WTC11 (cell line): ENCODE data around the gene TMEM63B. TPM values are rescaled to one million over a fixed set of nuclear protein-coding genes. Genes with fewer than 3 reads are reported as not detected.
"Not testable (repeated sequence)": the region's sequence is repeated elsewhere in the genome, so short reads cannot be mapped to it uniquely, and the experiment has no call there.

Experiments
- ATAC-seq: fragments of 200-7000 bp; cut with Tn5 transposase; 2 replicates; pipeline ENCODE4 v1.10.0; 2021; ENCODE audit warnings: mild to moderate bottlenecking, moderate library complexity
- CTCF ChIA-PET: fragments of 300-600 bp; sonication (Branson Sonifier 250); formaldehyde crosslinking; loops from one replicate; lab custom pipeline; 2021; ENCODE audit warnings: antibody characterized with exemption; lab: Charles Lee
- POLR2A ChIA-PET: fragments of 350-600 bp; sonication (Branson Sonifier 250); formaldehyde crosslinking; loops from one replicate; lab custom pipeline; 2021; ENCODE audit warnings: antibody characterized with exemption; lab: Charles Lee
- DNase-seq: peaks from one replicate; pipeline ENCODE4 v3.0.0; 2021; ENCODE audit warnings: low spot score
- H3K27ac Mint-ChIP-seq: 2 replicates; pipeline ENCODE4 v1.8.0; 2021; ENCODE audit warnings: mixed read lengths
- H3K27me3 Mint-ChIP-seq: 2 replicates; pipeline ENCODE4 v1.8.0; 2021; ENCODE audit warnings: low read depth, mild to moderate bottlenecking, moderate library complexity, mixed read lengths
- H3K36me3 Mint-ChIP-seq: 2 replicates; pipeline ENCODE4 v1.8.0; 2021; ENCODE audit warnings: mixed read lengths
- H3K4me1 Mint-ChIP-seq: 2 replicates; pipeline ENCODE4 v1.8.0; 2022; ENCODE audit warnings: mixed read lengths
- H3K4me3 Mint-ChIP-seq: 2 replicates; pipeline ENCODE4 v1.8.0; 2021; ENCODE audit warnings: mild to moderate bottlenecking, moderate library complexity, mixed read lengths
- H3K9me3 Mint-ChIP-seq: 2 replicates; pipeline ENCODE4 v1.8.0; 2021; ENCODE audit warnings: mixed read lengths
- ATF1 ChIP-seq: sonication (generic); formaldehyde crosslinking; IDR thresholded peaks from 2 replicates; pipeline ENCODE4 v1.8.1; 2023; ENCODE audit warnings: mild to moderate bottlenecking, moderate library complexity, missing genetic modification reagents
- CREM ChIP-seq: sonication (generic); formaldehyde crosslinking; IDR thresholded peaks from 2 replicates; pipeline ENCODE4 v1.8.1; 2022; ENCODE audit warnings: mild to moderate bottlenecking, missing genetic modification reagents, moderate library complexity
- ESRRA ChIP-seq: sonication (generic); formaldehyde crosslinking; IDR thresholded peaks from 2 replicates; pipeline ENCODE4 v1.8.1; 2022; ENCODE audit warnings: mild to moderate bottlenecking, missing genetic modification reagents, borderline replicate concordance
- ETV6 ChIP-seq: sonication (generic); formaldehyde crosslinking; IDR thresholded peaks from 2 replicates; pipeline ENCODE4 v1.8.1; 2022; ENCODE audit warnings: mild to moderate bottlenecking, missing genetic modification reagents
- GRHL2 ChIP-seq: fragments of 250-450 bp; sonication (Bioruptor Pico); IDR thresholded peaks from 2 replicates; pipeline ENCODE4 v1.8.0; 2022; ENCODE audit warnings: mild to moderate bottlenecking, moderate library complexity; ENCODE audit not compliant: insufficient replicate concordance, severe bottlenecking
- JAZF1 ChIP-seq: fragments of 250-450 bp; sonication (Bioruptor Pico); IDR thresholded peaks from 2 replicates; pipeline ENCODE4 v1.9.0; 2021; ENCODE audit warnings: moderate library complexity, mild to moderate bottlenecking, inconsistent platforms
- NFE2L1 ChIP-seq: sonication (generic); formaldehyde crosslinking; IDR thresholded peaks from 2 replicates; pipeline ENCODE4 v1.8.1; 2023; ENCODE audit warnings: missing genetic modification reagents
- RORB ChIP-seq: fragments of 250-450 bp; sonication (Bioruptor Pico); IDR thresholded peaks from 2 replicates; pipeline ENCODE4 v1.9.0; 2021; ENCODE audit warnings: mild to moderate bottlenecking
- SP1 ChIP-seq: sonication (generic); formaldehyde crosslinking; conservative IDR thresholded peaks from 2 replicates; pipeline ENCODE4 v1.8.1; 2022; ENCODE audit warnings: missing genetic modification reagents
- TEAD1 ChIP-seq: sonication (generic); formaldehyde crosslinking; IDR thresholded peaks from 2 replicates; pipeline ENCODE4 v1.8.0; 2022; ENCODE audit warnings: mild to moderate bottlenecking, missing genetic modification reagents
- ZNF232 ChIP-seq: sonication (generic); formaldehyde crosslinking; IDR thresholded peaks from 2 replicates; pipeline ENCODE4 v1.8.0; 2022; ENCODE audit warnings: mild to moderate bottlenecking, missing genetic modification reagents
- ZNF423 ChIP-seq: fragments of 250-450 bp; sonication (Bioruptor Pico); IDR thresholded peaks from 2 replicates; pipeline ENCODE4 v2.1.2; 2022; ENCODE audit warnings: mild to moderate bottlenecking, moderate library complexity
- total RNA-seq: library from RNA; stranded (reverse); gene quantifications from 3 replicates; pipeline ENCODE4 v1.2.3, GENCODE V29; 2021
- TF ChIP-seq, protein P1 (sequence below): sonication (generic); formaldehyde crosslinking; IDR thresholded peaks from 2 replicates; pipeline ENCODE4 v1.8.1; 2022; ENCODE audit warnings: missing genetic modification reagents, borderline replicate concordance
- TF ChIP-seq, protein P2 (sequence below): sonication (generic); formaldehyde crosslinking; IDR thresholded peaks from 2 replicates; pipeline ENCODE4 v1.8.1; 2023; ENCODE audit warnings: mild to moderate bottlenecking, missing genetic modification reagents, moderate library complexity
- TF ChIP-seq, protein P3 (sequence below): sonication (generic); formaldehyde crosslinking; IDR thresholded peaks from 2 replicates; pipeline ENCODE4 v1.8.1; 2023; ENCODE audit warnings: mild to moderate bottlenecking, missing genetic modification reagents
- TF ChIP-seq, protein P4 (sequence below): sonication (generic); formaldehyde crosslinking; IDR thresholded peaks from 2 replicates; pipeline ENCODE4 v1.8.0; 2023; ENCODE audit warnings: missing genetic modification reagents
- TF ChIP-seq, protein P5 (sequence below): fragments of 250-450 bp; sonication (Bioruptor Pico); IDR thresholded peaks from 2 replicates; pipeline ENCODE4 v1.9.0; 2021; ENCODE audit warnings: mild to moderate bottlenecking
- TF ChIP-seq, protein P6 (sequence below): fragments of 250-450 bp; sonication (Bioruptor Pico); conservative IDR thresholded peaks from 2 replicates; pipeline ENCODE4 v1.9.0; 2021; ENCODE audit warnings: mild to moderate bottlenecking
- TF ChIP-seq, protein P7 (sequence below): sonication (generic); formaldehyde crosslinking; IDR thresholded peaks from 2 replicates; pipeline ENCODE4 v1.8.1; 2023; ENCODE audit warnings: mild to moderate bottlenecking, missing genetic modification reagents
- TF ChIP-seq, protein P8 (sequence below): sonication (generic); formaldehyde crosslinking; IDR thresholded peaks from 2 replicates; pipeline ENCODE4 v1.8.0; 2022; ENCODE audit warnings: mild to moderate bottlenecking, missing genetic modification reagents
- TF ChIP-seq, protein P9 (sequence below): sonication (generic); formaldehyde crosslinking; conservative IDR thresholded peaks from 2 replicates; pipeline ENCODE4 v1.8.1; 2022; ENCODE audit warnings: mild to moderate bottlenecking, missing genetic modification reagents

TMEM63B gene
- total RNA-seq, 1 experiment from 2014 or later: 72.8 TPM

DNA sequence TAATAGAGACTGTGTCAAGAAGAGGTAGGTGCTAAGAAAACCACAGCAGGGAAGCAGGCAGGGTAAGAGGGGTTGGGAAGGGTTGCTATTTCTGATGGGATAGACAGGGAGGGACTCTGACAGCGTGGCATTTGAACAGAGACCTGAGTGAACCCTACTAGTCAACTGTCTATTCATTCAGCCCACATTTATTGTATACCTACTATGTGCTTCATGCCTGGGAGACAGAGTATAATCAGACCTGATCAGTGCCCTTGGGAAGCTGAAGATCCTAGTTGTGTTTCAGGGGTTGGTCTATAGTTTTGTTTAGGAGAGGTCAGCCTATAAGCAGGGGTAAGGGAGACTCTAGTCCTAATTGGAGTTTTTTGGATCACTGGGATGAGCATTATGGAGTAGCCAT is 16.4 kb downstream of the TMEM63B start (continued):
- TF ChIP-seq, protein P1, sequence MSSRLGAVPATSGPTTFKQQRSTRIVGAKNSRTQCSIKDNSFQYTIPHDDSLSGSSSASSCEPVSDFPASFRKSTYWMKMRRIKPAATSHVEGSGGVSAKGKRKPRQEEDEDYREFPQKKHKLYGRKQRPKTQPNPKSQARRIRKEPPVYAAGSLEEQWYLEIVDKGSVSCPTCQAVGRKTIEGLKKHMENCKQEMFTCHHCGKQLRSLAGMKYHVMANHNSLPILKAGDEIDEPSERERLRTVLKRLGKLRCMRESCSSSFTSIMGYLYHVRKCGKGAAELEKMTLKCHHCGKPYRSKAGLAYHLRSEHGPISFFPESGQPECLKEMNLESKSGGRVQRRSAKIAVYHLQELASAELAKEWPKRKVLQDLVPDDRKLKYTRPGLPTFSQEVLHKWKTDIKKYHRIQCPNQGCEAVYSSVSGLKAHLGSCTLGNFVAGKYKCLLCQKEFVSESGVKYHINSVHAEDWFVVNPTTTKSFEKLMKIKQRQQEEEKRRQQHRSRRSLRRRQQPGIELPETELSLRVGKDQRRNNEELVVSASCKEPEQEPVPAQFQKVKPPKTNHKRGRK (CRISPR knock-in tag): no peak
- no peak for TF ChIP-seq ETV6 (CRISPR knock-in tag)
- TF ChIP-seq, protein P2, sequence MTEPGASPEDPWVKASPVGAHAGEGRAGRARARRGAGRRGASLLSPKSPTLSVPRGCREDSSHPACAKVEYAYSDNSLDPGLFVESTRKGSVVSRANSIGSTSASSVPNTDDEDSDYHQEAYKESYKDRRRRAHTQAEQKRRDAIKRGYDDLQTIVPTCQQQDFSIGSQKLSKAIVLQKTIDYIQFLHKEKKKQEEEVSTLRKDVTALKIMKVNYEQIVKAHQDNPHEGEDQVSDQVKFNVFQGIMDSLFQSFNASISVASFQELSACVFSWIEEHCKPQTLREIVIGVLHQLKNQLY (CRISPR knock-in tag): no peak
- no peak for TF ChIP-seq NFE2L1
- no peak for TF ChIP-seq ZNF232 (CRISPR knock-in tag)
- TF ChIP-seq, protein P3, sequence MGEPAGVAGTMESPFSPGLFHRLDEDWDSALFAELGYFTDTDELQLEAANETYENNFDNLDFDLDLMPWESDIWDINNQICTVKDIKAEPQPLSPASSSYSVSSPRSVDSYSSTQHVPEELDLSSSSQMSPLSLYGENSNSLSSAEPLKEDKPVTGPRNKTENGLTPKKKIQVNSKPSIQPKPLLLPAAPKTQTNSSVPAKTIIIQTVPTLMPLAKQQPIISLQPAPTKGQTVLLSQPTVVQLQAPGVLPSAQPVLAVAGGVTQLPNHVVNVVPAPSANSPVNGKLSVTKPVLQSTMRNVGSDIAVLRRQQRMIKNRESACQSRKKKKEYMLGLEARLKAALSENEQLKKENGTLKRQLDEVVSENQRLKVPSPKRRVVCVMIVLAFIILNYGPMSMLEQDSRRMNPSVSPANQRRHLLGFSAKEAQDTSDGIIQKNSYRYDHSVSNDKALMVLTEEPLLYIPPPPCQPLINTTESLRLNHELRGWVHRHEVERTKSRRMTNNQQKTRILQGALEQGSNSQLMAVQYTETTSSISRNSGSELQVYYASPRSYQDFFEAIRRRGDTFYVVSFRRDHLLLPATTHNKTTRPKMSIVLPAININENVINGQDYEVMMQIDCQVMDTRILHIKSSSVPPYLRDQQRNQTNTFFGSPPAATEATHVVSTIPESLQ (CRISPR knock-in tag): no peak
- TF ChIP-seq SP1: no peak
- TF ChIP-seq, protein P4, sequence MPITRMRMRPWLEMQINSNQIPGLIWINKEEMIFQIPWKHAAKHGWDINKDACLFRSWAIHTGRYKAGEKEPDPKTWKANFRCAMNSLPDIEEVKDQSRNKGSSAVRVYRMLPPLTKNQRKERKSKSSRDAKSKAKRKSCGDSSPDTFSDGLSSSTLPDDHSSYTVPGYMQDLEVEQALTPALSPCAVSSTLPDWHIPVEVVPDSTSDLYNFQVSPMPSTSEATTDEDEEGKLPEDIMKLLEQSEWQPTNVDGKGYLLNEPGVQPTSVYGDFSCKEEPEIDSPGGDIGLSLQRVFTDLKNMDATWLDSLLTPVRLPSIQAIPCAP (CRISPR knock-in tag): no peak
- no peak for TF ChIP-seq RORB (CRISPR knock-in tag)
- no peak for TF ChIP-seq CREM (CRISPR knock-in tag)
- TF ChIP-seq, protein P5, sequence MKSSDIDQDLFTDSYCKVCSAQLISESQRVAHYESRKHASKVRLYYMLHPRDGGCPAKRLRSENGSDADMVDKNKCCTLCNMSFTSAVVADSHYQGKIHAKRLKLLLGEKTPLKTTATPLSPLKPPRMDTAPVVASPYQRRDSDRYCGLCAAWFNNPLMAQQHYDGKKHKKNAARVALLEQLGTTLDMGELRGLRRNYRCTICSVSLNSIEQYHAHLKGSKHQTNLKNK (CRISPR knock-in tag): no peak
- no peak for TF ChIP-seq TEAD1 (CRISPR knock-in tag)

DNA sequence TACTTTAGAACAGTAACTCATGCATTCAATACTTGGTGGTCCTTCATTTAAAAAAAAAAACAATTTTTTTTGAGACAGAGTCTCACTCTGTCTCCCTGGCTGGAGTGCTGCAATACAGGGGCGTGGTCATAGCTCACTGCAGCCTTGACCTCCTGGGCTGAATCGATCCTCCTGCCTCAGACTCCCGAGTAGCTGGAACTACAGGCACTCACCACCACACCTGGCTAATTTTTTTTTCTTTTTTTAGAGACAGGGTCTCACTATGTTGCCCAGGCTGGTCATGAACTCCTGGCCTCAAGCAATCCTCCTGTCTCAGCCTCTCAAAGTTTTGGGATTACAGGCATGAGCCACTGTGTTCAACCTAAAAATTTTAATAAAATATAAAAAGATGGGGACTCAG is 17.2 kb downstream of the TMEM63B start:
- peaks cover 56% of the 10 kb centered on the region for H3K36me3 Mint-ChIP-seq
- H3K27me3 Mint-ChIP-seq, POLR2A ChIA-PET, H3K9me3 Mint-ChIP-seq, H3K4me3 Mint-ChIP-seq, ATAC-seq, H3K27ac Mint-ChIP-seq, H3K4me1 Mint-ChIP-seq, DNase-seq: not testable (repeated sequence)
- CTCF ChIA-PET: interaction anchor here (0.6 kb wide), 1 partner anchor 10 kb away, joined by 3 read pairs; no protein-coding TSS in a partner anchor

DNA sequence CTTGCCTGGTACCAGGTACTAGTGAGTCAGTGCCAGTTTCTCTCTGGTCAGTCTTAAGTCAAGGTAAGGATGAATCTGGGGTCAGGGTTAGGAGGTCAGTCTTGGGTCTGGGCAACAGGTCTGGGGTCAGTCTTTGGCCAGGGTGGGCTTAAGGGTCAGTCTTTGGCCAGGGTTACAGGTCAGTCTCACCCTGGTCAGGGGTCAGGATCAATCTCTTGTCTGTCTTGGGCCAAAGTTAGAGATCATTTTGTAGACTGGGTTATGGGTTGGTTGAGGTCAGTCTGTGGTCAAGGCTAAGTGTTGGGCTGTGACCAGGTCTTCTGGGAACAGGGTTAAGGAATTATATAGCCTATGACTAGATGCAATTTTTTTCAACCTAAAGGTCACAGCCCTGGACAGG is 18.5 kb downstream of the TMEM63B start:
- TF ChIP-seq GRHL2 (CRISPR knock-in tag) (no peak), ZNF232 (CRISPR knock-in tag) (no peak), TEAD1 (CRISPR knock-in tag) (no peak), ZNF423 (CRISPR knock-in tag) (no peak), JAZF1 (CRISPR knock-in tag) (no peak), ATF1 (CRISPR knock-in tag) (no peak), CREM (CRISPR knock-in tag) (no peak), ESRRA (CRISPR knock-in tag) (no peak)
- TF ChIP-seq, protein P6, sequence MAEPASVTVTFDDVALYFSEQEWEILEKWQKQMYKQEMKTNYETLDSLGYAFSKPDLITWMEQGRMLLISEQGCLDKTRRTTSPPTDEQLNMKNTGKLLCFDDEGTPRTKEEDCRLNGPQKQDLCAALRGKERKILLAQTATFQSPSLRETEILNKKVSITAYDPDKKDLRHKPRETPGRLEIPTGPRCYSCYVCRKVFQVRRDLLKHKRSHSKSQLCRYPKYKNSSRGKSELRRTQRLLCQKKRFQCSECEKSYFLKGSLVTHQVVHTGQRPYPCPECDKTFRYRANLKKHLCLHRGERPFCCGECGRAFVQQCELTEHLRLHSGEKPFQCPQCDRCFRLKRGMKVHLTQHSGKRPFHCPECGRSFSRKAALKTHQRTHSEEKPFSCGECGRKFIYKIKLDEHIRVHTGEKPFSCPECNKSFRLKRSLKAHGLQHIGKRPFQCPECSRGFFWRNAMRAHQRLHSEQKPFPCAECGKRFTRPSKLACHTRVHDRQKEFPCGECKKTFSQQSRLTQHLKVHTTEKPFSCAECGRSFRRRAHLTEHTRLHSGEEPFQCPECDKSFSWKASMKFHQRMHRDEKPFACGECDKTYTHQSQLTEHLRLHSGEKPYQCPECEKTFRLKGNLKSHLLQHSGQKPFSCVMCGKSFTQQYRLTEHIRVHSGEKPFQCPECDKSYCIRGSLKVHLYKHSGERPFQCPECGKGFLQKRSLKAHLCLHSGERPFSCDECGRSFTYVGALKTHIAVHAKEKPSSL (CRISPR knock-in tag): no peak
- TF ChIP-seq, protein P7, sequence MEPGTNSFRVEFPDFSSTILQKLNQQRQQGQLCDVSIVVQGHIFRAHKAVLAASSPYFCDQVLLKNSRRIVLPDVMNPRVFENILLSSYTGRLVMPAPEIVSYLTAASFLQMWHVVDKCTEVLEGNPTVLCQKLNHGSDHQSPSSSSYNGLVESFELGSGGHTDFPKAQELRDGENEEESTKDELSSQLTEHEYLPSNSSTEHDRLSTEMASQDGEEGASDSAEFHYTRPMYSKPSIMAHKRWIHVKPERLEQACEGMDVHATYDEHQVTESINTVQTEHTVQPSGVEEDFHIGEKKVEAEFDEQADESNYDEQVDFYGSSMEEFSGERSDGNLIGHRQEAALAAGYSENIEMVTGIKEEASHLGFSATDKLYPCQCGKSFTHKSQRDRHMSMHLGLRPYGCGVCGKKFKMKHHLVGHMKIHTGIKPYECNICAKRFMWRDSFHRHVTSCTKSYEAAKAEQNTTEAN (CRISPR knock-in tag): no peak
- TF ChIP-seq, protein P8, sequence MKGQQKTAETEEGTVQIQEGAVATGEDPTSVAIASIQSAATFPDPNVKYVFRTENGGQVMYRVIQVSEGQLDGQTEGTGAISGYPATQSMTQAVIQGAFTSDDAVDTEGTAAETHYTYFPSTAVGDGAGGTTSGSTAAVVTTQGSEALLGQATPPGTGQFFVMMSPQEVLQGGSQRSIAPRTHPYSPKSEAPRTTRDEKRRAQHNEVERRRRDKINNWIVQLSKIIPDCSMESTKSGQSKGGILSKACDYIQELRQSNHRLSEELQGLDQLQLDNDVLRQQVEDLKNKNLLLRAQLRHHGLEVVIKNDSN (CRISPR knock-in tag): no peak
- TF ChIP-seq, protein P9, sequence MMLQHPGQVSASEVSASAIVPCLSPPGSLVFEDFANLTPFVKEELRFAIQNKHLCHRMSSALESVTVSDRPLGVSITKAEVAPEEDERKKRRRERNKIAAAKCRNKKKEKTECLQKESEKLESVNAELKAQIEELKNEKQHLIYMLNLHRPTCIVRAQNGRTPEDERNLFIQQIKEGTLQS (CRISPR knock-in tag): no peak
- no peak for DNase-seq
- ATAC-seq: no peak
- ChIA-PET CTCF (no interaction called here), POLR2A (no interaction called here)
- no peak overlapping the region for H3K4me3 Mint-ChIP-seq
- H3K36me3 Mint-ChIP-seq: peaks cover 48% of the 10 kb centered on the region
- no peaks in the 10 kb centered on the region for H3K9me3 Mint-ChIP-seq
- no peak overlapping the region; the same call in 1 of the 2 replicates for H3K27ac Mint-ChIP-seq
- H3K27me3 Mint-ChIP-seq: no peaks in the 10 kb centered on the region
- no peaks in the 10 kb centered on the region for H3K4me1 Mint-ChIP-seq
